Ishikawa (cell line): ENCODE measurements around the gene SMPDL3A.

Experiments used
- CEBPB ChIP-seq: IDR thresholded peaks from 2 replicates; pipeline ENCODE4 v1.6.1; 2012
- CREB1 ChIP-seq: IDR thresholded peaks from 2 replicates; pipeline ENCODE4 v1.6.1; 2012; ENCODE audit warnings: low read depth
- EGR1 ChIP-seq: IDR thresholded peaks from 2 replicates; pipeline ENCODE4 v1.6.1; 2012
- EP300 ChIP-seq: IDR thresholded peaks from 2 replicates; pipeline ENCODE4 v1.6.1; 2012; ENCODE audit warnings: borderline replicate concordance
- FOXM1 ChIP-seq: IDR thresholded peaks from 2 replicates; pipeline ENCODE4 v1.6.1; 2012; ENCODE audit warnings: low read depth, borderline replicate concordance
- NFIC ChIP-seq: IDR thresholded peaks from 2 replicates; pipeline ENCODE4 v1.6.1; 2012
- RAD21 ChIP-seq: IDR thresholded peaks from 2 replicates; pipeline ENCODE4 v1.6.1; 2012; ENCODE audit warnings: low read depth
- TAF1 ChIP-seq: IDR thresholded peaks from 2 replicates; pipeline ENCODE4 v1.6.1; 2012; ENCODE audit warnings: low read depth, mild to moderate bottlenecking
- TCF12 ChIP-seq: IDR thresholded peaks from 2 replicates; pipeline ENCODE4 v1.6.1; 2012; ENCODE audit warnings: low read depth
- TEAD4 ChIP-seq: IDR thresholded peaks from 2 replicates; pipeline ENCODE4 v1.6.1; 2012
- YY1 ChIP-seq: IDR thresholded peaks from 2 replicates; pipeline ENCODE4 v1.6.1; 2012; ENCODE audit warnings: low read depth
- ZBTB7A ChIP-seq: IDR thresholded peaks from 2 replicates; pipeline ENCODE4 v1.6.1; 2012; ENCODE audit warnings: low read depth
- TF ChIP-seq, protein P1 (sequence below): IDR thresholded peaks from 2 replicates; pipeline ENCODE4 v1.6.1; 2012; ENCODE audit warnings: low read depth, mild to moderate bottlenecking
- TF ChIP-seq, protein P2 (sequence below): IDR thresholded peaks from 2 replicates; pipeline ENCODE4 v1.6.1; 2012
- TF ChIP-seq, protein P3 (sequence below): IDR thresholded peaks from 2 replicates; pipeline ENCODE4 v1.6.1; 2012

The SMPDL3A gene

DNA sequence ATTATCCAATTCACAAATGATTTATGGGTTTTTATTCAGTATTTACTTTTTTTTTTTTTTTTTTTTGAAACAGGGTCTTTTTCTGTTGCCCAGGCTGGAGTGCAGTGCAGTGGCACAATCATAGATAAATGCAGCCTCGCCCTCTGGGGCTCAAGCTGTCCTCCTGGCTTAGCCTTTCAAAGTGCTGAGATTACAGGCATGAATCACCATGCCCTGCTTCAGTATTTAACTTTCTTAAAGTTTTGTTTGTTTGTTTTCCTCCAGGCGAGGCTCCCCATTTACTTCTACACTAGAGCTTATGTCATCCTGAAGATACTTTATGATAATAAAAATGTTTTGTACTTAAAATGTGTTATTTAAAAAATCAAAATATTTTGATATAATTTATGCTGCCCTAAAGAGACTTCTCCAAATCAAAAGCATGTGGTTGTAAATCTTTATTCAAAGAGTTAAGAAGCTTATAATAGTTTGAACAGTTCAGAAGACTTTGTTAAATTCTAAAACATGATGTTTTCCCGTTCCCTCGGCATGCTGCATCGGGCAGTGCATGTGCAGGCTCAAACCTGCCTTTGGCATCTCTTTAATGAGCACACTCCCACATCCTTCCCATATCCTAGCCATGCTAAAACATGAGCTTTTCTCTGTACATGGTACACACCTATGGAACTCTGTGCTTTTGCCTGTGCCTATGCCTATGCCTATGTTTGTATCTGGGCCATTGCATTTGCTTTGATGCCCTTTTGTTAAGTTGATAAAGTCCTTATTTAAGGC lies 11.0 kb downstream of the SMPDL3A start:
- no peak for TF ChIP-seq TEAD4
- TF ChIP-seq YY1, result no peak
- TF ChIP-seq ZBTB7A, result no peak
- TF ChIP-seq NFIC, result no peak
- no peak for TF ChIP-seq RAD21
- TF ChIP-seq, protein P1, sequence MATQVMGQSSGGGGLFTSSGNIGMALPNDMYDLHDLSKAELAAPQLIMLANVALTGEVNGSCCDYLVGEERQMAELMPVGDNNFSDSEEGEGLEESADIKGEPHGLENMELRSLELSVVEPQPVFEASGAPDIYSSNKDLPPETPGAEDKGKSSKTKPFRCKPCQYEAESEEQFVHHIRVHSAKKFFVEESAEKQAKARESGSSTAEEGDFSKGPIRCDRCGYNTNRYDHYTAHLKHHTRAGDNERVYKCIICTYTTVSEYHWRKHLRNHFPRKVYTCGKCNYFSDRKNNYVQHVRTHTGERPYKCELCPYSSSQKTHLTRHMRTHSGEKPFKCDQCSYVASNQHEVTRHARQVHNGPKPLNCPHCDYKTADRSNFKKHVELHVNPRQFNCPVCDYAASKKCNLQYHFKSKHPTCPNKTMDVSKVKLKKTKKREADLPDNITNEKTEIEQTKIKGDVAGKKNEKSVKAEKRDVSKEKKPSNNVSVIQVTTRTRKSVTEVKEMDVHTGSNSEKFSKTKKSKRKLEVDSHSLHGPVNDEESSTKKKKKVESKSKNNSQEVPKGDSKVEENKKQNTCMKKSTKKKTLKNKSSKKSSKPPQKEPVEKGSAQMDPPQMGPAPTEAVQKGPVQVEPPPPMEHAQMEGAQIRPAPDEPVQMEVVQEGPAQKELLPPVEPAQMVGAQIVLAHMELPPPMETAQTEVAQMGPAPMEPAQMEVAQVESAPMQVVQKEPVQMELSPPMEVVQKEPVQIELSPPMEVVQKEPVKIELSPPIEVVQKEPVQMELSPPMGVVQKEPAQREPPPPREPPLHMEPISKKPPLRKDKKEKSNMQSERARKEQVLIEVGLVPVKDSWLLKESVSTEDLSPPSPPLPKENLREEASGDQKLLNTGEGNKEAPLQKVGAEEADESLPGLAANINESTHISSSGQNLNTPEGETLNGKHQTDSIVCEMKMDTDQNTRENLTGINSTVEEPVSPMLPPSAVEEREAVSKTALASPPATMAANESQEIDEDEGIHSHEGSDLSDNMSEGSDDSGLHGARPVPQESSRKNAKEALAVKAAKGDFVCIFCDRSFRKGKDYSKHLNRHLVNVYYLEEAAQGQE, result no peak
- no peak for TF ChIP-seq EP300
- no peak for TF ChIP-seq CEBPB
- TF ChIP-seq, protein P2, sequence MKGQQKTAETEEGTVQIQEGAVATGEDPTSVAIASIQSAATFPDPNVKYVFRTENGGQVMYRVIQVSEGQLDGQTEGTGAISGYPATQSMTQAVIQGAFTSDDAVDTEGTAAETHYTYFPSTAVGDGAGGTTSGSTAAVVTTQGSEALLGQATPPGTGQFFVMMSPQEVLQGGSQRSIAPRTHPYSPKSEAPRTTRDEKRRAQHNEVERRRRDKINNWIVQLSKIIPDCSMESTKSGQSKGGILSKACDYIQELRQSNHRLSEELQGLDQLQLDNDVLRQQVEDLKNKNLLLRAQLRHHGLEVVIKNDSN, result no peak
- TF ChIP-seq FOXM1, result no peak
- TF ChIP-seq TAF1, result no peak

DNA sequence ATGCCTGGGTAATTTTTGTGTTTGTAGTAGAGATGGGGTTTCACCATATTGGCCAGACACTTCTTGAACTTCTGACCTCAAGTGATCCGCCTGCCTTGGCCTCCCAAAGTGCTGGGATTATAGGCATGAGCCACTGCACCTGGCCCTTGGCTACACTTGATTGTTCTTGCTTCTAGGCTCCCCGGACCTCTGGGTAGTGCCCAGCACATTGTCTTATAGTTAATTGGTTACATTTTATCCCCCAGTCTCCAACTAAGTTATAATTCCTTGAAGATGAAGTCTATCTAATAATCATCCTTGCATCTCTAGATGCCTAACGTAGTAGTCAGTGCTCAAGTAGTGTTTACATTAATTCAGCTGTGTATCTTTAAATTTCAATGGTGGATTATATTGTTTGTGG lies 11.8 kb downstream of the SMPDL3A start:
- TF ChIP-seq, protein P1, result no peak
- TF ChIP-seq, protein P2, result no peak
- TF ChIP-seq TAF1 (no peak), FOXM1 (no peak), CEBPB (no peak)

DNA sequence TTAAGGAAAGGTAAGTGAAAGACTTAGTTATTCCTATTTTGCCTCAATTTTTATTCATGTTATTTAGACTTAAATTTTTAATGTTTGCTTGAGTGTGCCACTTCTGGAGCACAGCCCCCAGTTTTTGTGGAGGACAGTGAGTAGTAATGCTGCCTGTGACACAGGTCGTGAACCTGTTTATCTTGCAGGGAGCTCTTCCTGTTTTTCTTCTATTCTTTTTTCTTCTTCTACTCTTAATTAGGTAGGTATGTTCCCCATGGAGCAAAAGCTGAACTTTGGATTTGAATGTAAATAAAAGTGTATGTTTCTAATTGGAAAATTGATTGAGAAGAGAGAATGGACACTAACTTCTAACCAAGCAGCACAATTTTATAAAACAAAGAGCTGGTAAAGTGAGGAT lies 12.3 kb downstream of the SMPDL3A start:
- TF ChIP-seq FOXM1 (no peak), TCF12 (no peak), YY1 (no peak), EP300 (no peak), CEBPB (no peak), CREB1 (no peak), NFIC (no peak)
- TF ChIP-seq, protein P2, result no peak
- TF ChIP-seq, protein P1, result no peak

DNA sequence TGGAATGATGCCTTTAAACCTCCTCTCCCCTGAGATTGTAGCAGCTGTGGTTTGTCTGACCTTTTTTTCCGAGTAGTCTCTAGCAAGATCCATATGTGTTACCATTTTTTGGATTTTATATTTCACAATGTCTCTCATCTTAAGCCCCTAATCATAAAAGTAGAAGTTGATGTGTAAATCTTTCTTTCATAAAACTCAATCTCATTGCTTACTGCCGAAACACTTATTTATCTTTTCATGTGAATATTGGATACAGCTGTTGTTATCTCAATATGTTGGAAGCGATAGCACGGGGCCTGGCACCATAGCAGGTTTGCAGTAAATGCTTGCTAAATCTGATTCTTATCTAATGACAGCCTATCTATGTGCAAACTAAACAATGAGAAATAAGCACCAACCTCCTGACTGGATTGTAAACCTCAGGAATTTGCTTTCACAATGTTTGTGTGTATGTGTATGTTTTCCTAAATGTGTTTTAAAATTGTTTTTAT lies 14.2 kb downstream of the SMPDL3A start:
- TF ChIP-seq YY1, result no peak
- TF ChIP-seq, protein P1, result no peak
- no peak for TF ChIP-seq NFIC
- TF ChIP-seq, protein P2, result no peak
- no peak for TF ChIP-seq TEAD4
- TF ChIP-seq RAD21, result no peak
- TF ChIP-seq EGR1, result no peak
- TF ChIP-seq, protein P3, sequence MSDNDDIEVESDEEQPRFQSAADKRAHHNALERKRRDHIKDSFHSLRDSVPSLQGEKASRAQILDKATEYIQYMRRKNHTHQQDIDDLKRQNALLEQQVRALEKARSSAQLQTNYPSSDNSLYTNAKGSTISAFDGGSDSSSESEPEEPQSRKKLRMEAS, result no peak
- no peak for TF ChIP-seq CREB1
- no peak for TF ChIP-seq ZBTB7A
- TF ChIP-seq TAF1, result no peak
- TF ChIP-seq FOXM1, result no peak
- no peak for TF ChIP-seq CEBPB
- TF ChIP-seq EP300, result no peak
